Upper lobe of left lung (tissue), 4 donors: ENCODE data around the gene BMP7.

Experiments used
- EP300 ChIP-seq, 4 donors: sonication (generic); formaldehyde crosslinking; IDR thresholded peaks; one replicate each; pipeline ENCODE4 v1.5.1; 2017; ENCODE audit warnings: antibody characterized with exemption in 4 of 4, control low read depth in 2 of 4
- TF ChIP-seq, protein P1 (sequence below), 6 experiments: fragments of 450-650 bp in 4 of 6; fragments of 200-600 bp in 2 of 6; sonication (generic) in 2 of 6; IDR thresholded peaks; one replicate each; pipeline ENCODE4 v1.5.1; 2016 to 2019; ENCODE audit warnings: antibody characterized with exemption in 6 of 6

DNA sequence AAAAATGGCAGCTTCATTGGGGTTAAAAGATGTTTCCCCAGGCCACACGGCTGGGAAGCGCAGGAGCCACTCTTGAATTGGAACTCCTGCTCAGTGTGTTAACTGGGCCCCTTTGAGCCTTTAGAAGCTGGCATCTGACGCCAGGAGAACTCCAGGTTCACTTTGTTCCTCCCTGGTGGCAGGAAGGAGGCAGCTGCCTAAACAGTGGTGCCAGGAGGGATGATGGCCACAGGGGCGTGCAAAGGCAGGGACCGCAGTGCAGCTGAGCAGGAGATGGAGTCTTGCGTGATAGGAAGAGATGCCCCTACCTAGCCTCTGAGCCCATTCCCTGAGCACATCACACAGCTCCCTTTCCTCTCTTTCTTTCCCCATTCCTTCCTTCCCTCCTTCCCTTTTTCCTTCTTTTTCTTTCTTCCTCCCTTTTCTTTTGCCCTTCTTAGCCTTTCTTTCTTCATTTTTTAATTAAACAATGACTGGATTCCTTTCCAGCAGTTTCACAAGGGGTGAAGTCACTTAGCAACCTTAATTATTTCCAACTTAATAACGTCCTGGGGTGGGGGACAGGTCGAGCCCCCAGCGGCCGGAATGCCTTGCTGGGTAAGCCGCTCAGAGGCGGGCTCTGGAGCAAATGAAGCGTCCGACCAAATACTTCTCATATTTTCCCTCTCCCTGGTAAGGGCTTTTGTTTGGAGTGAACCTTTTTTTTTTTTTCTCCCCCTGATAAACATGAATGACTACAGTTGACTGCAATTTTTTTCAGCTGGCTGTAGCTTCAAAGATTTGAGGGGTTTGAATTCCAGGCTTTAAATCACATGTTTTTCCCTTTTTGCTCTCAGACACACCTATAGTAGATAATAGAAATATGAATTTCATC lies 20.8 kb upstream of the BMP7 start:
- TF ChIP-seq, protein P1, sequence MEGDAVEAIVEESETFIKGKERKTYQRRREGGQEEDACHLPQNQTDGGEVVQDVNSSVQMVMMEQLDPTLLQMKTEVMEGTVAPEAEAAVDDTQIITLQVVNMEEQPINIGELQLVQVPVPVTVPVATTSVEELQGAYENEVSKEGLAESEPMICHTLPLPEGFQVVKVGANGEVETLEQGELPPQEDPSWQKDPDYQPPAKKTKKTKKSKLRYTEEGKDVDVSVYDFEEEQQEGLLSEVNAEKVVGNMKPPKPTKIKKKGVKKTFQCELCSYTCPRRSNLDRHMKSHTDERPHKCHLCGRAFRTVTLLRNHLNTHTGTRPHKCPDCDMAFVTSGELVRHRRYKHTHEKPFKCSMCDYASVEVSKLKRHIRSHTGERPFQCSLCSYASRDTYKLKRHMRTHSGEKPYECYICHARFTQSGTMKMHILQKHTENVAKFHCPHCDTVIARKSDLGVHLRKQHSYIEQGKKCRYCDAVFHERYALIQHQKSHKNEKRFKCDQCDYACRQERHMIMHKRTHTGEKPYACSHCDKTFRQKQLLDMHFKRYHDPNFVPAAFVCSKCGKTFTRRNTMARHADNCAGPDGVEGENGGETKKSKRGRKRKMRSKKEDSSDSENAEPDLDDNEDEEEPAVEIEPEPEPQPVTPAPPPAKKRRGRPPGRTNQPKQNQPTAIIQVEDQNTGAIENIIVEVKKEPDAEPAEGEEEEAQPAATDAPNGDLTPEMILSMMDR (IDR thresholded peaks at IDR 0.05): no peak
- no peak for TF ChIP-seq EP300 (IDR thresholded peaks at IDR 0.05)
